Measurements from ENCODE around the gene DECR2. TPM values are rescaled to one million over a fixed set of nuclear protein-coding genes. Genes with fewer than 3 reads are reported as not detected.

The DECR2 gene
- total and polyA plus RNA-seq, 2 of the 4 experiments (the other 2 are of a cell fraction): 3.9 to 26.7 TPM

GRCh38 chr16:375927-376816, 25.5 kb upstream of the DECR2 start:
- no peaks in the 10 kb centered on the region for H3K27me3 ChIP-seq (ENCODE audit: control insufficient read depth, insufficient read depth, low read length)
- no peak overlapping the region for H2BK5ac ChIP-seq (ENCODE audit: low read depth, low read length, poor library complexity, severe bottlenecking)
- H2BK20ac ChIP-seq (ENCODE audit: low read depth, low read length): no peak overlapping the region
- ChIA-PET POLR2A (ENCODE audit: unreplicated experiment) (no interaction called here), CTCF (no interaction called here)
- dilution Hi-C loops (cut with HindIII; ENCODE audit: low sequenced_read_pairs, unreplicated experiment): no loop called here
- peaks cover 13 to 29% of the 10 kb centered on the region in 2 experiments; a peak in 3 of 4 replicates for H3K79me1 ChIP-seq (ENCODE audit: low read depth in 1 of 2, low read length in 2 of 2)
- intact Hi-C loops (cut with micrococcal nuclease): no loop called here
- in situ Hi-C loops (cut with MboI; ENCODE audit: low sequenced_read_pairs): no loop called here
- H4K8ac ChIP-seq (ENCODE audit: low read depth in 2 of 2, low read length in 2 of 2): no peak overlapping the region
- H3K18ac ChIP-seq (ENCODE audit: low read depth, low read length): no peak overlapping the region
- no peak overlapping the region for H3K4me3 ChIP-seq (ENCODE audit: insufficient read depth, low read depth, low read length)
- WGBS, 2 experiments (ENCODE audit: extremely low coverage in 2 of 2, insufficient read length in 1 of 2): 96% methylated on average over 33 of the region's 44 CpGs; no CpG with 5 or more reads in 1 of the 2 experiments
- H3K4me2 ChIP-seq (ENCODE audit: low read depth, low read length): no peak overlapping the region
- H3K14ac ChIP-seq (replicated peaks; ENCODE audit: low read depth, low read length): no peak overlapping the region
- H3K56ac ChIP-seq (ENCODE audit: extremely low read depth, insufficient read depth, low read length): no peak overlapping the region
- no peaks in the 10 kb centered on the region for H3K9me3 ChIP-seq (ENCODE audit: control insufficient read depth, insufficient read depth, low read length)
- no peak overlapping the region for H2AFZ ChIP-seq (replicated peaks; ENCODE audit: low read length, poor library complexity)
- H3K23ac ChIP-seq (ENCODE audit: low read depth, low read length): no peak overlapping the region
- H3K4me1 ChIP-seq (ENCODE audit: control insufficient read depth, insufficient read depth, low read length): no peaks in the 10 kb centered on the region; the same call in 1 of the 2 replicates
- H3K27ac ChIP-seq (ENCODE audit: insufficient read depth, low read length): no peak overlapping the region
- no peak overlapping the region for H2BK120ac ChIP-seq (ENCODE audit: low read depth, low read length)
- no peak overlapping the region for H3K4ac ChIP-seq (ENCODE audit: low read depth, low read length)
- no peak overlapping the region for H2AK5ac ChIP-seq (ENCODE audit: low read depth, low read length)
- DNase-seq (no peak), ATAC-seq (ENCODE audit: low read depth) (no peak)
- H4K5ac ChIP-seq (ENCODE audit: low read depth, low read length): no peak overlapping the region
- H2AK9ac ChIP-seq (replicated peaks; ENCODE audit: low read depth, low read length, poor library complexity): no peak overlapping the region
- peaks cover 16% of the 10 kb centered on the region for H4K20me1 ChIP-seq (ENCODE audit: insufficient read depth, low read length)
- BruUV-seq (replicated peaks): TSS peak; percentile 68
- no peak overlapping the region for H4K91ac ChIP-seq (ENCODE audit: insufficient read depth, low read depth, low read length)
- peaks cover 56% of the 10 kb centered on the region for H3K36me3 ChIP-seq (ENCODE audit: control insufficient read depth, insufficient read depth, low read length)
- H3K9me1 ChIP-seq (ENCODE audit: insufficient read depth, low read length): no peaks in the 10 kb centered on the region
- H3K9ac ChIP-seq (ENCODE audit: low read depth, low read length): no peak overlapping the region
- no peak overlapping the region for H2BK15ac ChIP-seq (ENCODE audit: low read depth, low read length)
- TF ChIP-seq BHLHE40 (IDR thresholded peaks at IDR 0.05; ENCODE audit: low read depth, low read length): no peak
- no peak for TF ChIP-seq SMC3 (IDR thresholded peaks at IDR 0.05; ENCODE audit: low read depth, low read length)
- TF ChIP-seq FOS (IDR thresholded peaks at IDR 0.05; ENCODE audit: low read depth, low read length): no peak
- TF ChIP-seq CTCF (conservative IDR thresholded peaks at IDR 0.05; ENCODE audit: low read depth, low read length): no peak
- no peak for TF ChIP-seq CHD1 (IDR thresholded peaks at IDR 0.05; ENCODE audit: low read depth, low read length)
- no peak for TF ChIP-seq MAZ (IDR thresholded peaks at IDR 0.05; ENCODE audit: borderline replicate concordance, low read depth, low read length)
- TF ChIP-seq MAFK (IDR thresholded peaks at IDR 0.05; ENCODE audit: low read depth, low read length): no peak
- TF ChIP-seq RCOR1 (IDR thresholded peaks at IDR 0.05; ENCODE audit: insufficient replicate concordance, low read length): no peak
- TF ChIP-seq POLR2A (IDR thresholded peaks at IDR 0.05; ENCODE audit: low read depth, low read length): no peak
- TF ChIP-seq NFE2L2 (IDR thresholded peaks at IDR 0.05; ENCODE audit: low read depth, low read length): no peak
- no peak for TF ChIP-seq USF2 (IDR thresholded peaks at IDR 0.05; ENCODE audit: low read depth, low read length)
- no peak for TF ChIP-seq CEBPB (IDR thresholded peaks at IDR 0.05; ENCODE audit: low read depth, low read length)
- no peak for TF ChIP-seq RAD21 (IDR thresholded peaks at IDR 0.05; ENCODE audit: low read length)
- TF ChIP-seq RFX5 (IDR thresholded peaks at IDR 0.05; ENCODE audit: low read depth, low read length): no peak
- TF ChIP-seq ELK1 (IDR thresholded peaks at IDR 0.05; ENCODE audit: borderline replicate concordance, low read depth, low read length): no peak

All from IMR-90 (cell line).